Epithelial cell of prostate (primary cell): ENCODE results near the gene DGKE.

Source experiments
- DNase-seq: peaks from one replicate; pipeline ENCODE4 v3.0.0-alpha.2; 2011; ENCODE audit warnings: low read depth, low spot score
- H3K27ac ChIP-seq: fragments of 450-650 bp; 2 replicates; pipeline ENCODE4 v1.5.1; 2017; ENCODE audit warnings: mild to moderate bottlenecking

Gene DGKE

DNA sequence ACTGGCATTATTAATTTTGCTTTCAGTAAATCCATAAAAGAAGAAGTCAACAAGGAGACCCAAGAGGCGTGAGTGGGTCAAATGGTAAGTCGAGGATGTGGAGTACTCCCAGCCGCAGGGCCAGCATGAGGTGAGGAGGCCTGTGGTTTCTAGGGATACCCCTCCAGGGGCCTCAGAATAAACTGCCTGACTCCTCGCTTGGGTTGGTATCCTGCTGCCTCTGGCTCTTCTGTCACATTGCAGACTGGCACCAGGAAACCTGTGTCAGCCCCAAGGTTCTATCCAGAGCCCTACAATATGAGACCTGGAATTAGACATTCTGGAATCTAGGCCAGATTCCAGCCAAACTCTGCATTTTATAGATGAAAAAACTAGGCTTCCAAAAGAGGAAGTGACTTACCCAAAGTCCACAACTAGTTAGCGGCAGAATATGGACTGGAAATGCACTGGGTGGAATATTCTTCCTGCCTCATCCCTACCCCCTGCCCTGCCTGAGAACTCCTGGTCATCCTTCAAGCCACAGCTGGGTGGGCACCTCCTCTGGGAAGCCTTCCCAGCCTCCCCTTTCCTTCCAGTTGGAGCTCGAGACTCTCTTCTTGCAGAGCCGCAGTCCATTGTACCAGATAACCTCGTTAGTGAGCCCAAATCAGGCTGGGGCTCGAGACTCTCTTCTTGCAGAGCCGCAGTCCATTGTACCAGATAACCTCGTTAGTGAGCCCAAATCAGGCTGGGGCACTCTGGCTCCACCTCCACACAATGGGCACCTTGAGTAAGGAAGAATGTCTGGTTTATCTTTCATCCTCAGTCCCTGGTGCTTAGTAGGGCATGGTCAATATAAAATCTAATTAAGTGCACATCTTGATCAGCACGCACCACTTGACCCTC lies 22.8 kb upstream of the DGKE start:
- H3K27ac ChIP-seq, result no peak overlapping the region
- no peak for DNase-seq

DNA sequence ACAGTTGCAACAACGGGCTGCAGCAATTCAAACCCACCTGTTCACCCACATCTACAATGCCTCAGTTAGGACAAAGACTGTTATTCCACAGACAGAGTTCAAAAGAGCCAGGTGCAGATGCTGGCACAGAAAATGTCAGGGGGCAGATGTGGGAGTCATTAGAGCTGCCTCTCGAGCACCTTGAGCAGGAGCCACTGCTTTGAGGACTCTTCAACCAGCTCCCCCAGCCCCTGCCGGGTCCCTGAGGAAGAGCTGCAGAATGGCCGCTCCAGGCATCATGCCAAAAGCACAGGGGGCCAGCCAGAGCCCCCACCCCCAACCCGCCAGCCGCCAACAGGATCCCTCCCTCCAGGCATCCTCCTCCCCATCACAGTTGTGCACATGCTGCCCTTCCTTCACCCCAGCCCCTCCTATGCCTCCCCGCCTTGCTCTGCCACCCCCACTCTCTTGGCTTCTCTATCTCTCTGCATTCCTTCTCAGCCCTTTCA lies 21.0 kb upstream of the DGKE start:
- H3K27ac ChIP-seq, result no peak overlapping the region
- no peak for DNase-seq

DNA sequence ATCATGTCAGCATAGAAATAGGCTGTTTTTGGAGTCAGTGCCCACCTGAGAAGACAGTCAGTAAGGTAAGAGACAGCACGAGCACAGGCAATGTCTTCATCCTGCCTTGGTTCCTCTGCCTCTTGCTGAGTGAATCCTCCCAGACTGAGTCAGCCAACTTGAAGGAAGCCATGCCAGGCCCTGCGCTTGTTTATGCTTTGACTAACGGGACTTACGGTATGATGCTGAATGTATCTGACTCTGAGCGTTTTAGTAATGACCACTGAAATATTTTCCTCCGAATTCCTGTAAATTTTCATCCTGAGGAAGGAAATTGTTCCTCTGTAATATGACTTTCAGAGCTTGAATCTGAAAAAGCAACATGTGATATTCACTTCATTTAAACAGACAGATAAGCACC lies 18.2 kb upstream of the DGKE start:
- DNase-seq, result no peak
- no peak overlapping the region for H3K27ac ChIP-seq

DNA sequence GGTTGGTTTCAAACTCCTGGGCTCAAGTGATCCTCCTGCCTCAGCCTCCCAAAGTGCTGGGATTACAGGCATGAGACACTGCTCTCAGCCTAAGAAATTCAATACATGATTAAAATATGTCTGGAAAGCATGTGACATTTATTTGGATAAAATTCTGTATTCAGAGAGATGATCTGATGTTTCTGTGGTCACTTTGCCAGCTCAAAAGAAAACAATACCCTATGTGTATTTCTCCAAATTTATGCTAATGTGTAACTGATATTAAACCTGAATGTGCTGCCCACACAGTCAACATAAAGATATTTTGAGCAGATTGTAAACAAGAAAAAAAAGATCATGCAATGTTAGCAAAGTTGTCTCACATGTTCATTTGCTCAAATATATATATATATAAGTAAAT lies 16.9 kb upstream of the DGKE start:
- no peak overlapping the region for H3K27ac ChIP-seq
- no peak for DNase-seq

DNA sequence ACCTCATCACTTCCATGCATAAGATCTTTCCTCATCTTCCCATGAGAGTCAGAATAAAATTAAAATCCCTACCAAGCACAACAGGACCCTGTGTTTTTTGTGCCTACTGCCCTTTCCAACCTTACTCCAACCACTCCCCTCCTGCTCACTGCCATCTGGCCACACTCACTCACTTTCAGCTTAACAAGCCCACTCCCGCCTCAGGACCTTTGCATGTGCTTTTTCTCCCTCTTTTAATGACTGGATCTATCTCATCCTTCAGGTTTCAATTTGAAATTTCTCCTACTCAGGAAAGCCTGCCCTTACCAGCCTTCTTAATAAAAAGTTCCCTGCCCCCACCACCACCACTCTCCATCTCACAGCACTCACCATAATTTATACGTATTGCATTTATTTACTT lies 14.9 kb upstream of the DGKE start:
- no peak overlapping the region for H3K27ac ChIP-seq
- DNase-seq, result no peak

DNA sequence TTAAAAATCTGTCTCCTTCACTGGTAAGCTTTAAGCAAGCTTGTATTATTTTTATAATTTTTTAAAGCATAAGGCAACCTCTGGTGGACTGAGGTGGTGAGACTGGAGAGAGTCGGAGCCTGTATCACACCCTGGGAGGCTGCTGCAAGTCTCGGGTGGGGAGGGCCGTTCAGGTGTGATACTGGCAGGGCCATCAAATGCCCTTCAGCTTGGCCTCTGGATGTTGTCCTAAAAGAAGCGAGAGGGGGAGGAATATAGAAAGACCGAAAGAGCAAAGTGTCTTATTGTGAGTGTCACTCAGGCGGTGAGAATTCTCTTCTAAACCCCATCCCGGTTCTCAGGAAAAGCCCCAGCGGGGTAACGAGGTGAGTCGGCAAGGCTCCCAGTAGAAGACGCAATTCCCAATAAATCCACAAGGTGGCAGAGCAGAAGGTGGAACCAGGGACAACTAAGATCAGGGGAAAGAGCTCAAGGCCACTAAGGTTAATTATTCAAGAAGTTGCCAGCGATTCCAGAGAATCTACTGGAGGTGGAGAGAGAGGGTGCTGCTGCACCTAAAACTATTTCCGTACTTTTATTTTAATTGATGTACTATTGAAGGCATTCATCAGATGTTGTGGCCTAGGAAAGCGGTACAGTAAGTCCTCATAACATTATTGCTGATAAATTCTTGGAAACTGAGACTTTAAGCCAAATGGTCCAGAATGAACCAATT lies 14.4 kb upstream of the DGKE start:
- no peak for DNase-seq
- H3K27ac ChIP-seq, result no peak overlapping the region

DNA sequence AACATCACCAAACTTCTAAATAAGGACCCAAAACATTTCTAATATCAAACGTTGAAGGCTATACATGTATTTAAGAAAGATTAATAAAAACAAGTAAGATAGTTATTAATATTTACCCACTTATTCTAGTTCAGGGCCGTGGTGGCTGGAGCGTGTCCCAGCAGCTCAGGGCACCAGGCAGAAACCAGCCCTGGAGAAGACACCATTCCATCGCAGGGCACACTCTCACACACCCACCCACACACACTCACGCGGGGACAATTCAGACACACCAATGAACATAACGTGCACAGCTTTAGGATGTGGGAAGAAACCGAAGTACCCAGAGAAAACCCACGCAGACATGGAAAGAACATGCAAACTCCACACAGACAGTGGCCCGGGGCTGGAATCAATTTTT lies 13.7 kb upstream of the DGKE start:
- no peak for DNase-seq
- no peak overlapping the region for H3K27ac ChIP-seq

DNA sequence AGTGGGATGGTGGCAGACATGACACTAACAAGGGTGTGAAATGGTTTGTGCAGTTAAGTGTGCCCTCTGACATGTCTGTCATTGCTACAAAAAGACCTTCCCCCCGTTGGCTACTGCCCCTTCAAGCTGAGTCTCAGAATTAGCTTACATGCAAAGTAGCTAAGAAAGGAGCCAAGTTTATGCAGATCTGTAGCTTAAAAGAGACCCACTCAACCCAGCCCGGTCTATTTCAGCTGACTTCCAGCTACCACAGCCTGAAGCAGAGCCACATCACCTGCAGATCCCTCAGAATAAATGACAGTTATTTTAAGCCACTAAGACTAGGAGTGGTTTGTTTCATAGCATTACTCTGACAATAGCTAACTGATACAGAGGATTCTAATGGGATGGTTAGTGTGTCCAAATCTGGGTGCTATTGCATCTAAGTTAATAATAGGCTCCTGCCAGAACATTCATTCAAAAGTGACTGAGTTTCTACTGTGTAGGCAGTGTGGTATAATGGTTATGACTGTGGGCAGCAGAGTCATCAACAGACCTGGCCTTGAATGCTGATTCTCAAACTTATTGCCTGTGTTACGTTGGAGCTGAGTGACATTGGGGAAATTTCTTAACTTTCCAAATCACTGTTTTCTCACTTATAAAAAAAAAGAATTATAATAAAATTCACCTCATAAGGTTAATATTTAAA lies 12.0 kb upstream of the DGKE start:
- no peak overlapping the region for H3K27ac ChIP-seq
- DNase-seq, result no peak

DNA sequence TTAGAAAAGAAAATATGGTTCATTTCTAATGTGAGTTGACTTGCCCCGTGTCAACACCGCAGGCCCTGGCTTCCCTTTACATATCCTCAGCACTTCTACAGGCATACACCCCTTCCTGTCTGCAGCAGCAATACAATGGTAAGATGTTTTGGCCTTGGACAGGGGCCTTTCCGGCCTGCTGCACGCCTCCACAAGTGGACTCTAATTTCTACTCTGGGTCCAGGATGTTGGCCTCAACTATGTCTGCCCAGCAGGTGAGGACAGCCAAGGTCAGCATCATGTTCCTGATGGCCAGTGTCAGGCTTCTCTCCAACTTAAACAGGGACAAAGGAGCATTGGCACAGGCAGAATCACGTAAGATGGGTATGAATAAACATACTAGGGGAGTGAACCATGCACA lies 11.2 kb upstream of the DGKE start:
- no peak for DNase-seq
- H3K27ac ChIP-seq, result no peak overlapping the region

DNA sequence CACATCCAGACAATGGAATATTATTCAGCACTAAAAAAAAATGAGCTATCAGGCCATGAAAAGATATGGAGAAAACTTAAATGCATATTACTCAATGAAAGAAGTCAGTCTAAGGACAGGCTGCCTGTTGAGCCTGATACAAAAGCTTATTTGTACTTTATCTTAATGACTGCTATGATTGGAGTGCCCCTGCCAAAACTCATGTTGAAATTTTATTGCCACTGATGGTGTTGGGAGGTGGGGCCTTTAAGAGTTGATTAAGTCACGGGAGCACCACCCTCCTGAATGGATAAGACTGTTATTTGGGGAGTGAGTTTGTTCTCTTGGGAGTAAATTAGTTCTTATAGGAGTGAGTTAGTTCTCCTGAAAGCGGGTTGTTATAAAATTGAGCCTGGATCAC lies 10.1 kb upstream of the DGKE start:
- no peak for DNase-seq
- no peak overlapping the region for H3K27ac ChIP-seq

DNA sequence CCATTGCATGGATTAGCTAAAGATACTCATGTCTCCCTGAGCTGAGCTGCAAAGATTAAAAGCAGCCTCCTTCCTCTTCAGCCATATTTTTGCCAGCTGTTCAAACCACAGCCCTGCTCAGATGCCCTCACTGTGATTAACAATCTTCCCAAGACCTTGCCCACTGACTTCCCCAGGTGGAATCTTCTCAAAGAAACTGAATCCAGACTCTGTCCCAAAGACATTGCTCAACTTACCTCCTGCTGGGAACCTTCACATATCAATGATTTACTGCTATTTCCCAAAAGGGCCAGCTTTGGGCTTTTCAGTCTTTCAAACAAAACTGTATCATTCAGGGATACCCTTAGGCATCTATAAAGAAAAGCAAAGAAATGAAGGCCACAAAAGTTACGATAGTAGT lies 9.4 kb upstream of the DGKE start:
- no peak overlapping the region for H3K27ac ChIP-seq
- DNase-seq, result no peak

DNA sequence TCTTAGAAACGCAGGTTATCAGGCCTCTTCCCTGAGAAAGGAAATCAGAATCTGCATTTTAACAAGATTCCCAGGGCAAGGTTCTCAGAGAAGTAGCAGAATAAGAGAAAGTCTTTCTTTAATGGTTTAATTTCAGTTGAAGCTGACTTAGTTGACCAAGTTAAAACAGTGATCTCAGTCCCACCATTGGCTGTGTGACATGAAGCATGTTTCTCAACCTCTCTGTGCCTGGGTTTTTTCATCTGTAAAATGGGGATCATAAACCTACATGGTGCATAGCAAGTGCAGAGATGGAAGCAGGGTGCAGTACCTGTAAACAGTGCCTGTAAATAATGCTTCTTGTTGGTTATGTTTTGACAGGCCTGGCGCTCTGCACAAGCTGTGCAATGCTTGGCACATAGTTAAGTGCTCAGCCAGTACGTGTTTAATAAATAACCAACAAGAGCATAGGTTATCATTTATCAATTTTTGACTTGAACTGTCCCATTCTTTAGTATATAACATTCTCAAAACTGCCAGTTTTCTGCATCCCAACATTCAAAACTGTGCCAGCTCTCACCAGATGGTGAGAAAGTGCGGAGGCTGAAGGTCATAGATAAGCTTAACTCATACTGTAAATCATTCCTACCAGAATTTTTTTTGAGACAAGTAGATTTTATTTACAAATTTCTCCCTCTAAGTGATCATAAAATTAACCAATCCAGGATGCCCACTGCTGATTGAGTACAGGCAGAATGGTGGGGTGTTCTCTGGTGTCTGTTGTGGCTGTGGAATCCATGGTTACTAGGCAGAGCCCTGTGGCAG lies 7.1 kb upstream of the DGKE start:
- DNase-seq, result no peak
- H3K27ac ChIP-seq, result no peak overlapping the region

DNA sequence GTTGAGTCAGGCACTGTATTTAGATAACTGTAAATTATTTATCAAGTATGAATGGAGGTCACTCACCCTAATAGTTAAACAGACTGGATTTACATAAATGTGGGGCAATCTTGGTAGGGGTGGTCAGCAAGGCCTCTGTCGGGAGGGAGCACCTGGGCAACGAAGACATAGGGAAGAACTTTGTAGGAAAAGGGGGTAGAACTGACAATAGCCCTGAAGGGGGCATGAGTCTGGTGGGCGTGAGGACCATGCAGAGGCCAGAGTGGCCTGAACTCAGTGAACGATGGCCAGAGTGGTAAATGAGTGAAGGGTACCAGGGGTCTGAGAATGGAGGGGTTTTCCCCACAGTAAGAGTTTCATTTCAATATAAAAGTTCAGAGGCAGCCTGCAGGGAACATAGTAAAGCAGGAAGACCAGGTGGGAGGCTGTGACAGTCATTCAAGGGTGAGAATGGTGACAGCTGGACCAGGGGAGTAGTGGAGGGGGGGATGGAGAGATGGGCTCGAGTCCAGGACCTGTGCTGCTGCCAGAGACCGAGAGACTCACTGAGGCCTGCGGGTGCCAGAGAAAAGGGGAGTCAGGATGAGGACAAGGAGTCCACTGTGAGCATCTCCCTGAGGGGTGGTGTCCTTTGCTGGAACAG lies 3.1 kb upstream of the DGKE start:
- no peak overlapping the region for H3K27ac ChIP-seq
- DNase-seq, result no peak

DNA sequence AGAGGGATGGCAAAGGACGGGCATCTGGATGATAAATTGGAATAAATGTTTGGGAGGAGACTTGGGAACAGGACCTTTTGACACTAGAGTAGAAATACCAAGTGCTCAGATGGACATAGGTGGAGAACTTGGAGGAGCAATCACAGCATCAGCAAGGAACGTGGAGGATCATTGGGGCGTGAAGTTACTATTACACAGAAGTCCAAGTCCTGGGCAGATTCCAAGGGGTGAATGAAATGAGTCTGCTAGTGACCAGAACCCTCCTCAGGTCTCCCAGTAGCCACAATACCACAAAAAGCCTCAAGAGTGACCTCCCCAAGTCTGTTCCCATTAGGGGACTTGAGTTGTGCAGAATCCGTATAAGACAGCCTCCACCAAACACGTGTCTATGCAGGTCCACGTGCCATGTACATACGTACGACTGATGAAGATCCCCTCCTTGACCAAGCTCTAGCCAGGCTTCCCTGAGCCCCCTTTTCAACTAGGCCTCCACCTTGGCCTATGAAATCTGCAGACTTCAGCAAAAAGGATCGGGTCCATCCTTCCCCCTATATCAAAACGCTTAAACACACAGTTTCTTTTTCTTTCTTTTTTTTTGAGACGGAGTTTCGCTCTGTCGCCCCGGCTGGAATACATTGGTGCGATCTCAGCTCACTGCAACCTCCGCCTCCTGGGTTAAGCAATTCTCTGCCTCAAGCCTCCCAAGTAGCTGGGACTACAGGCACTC lies 2.4 kb upstream of the DGKE start:
- no peak for DNase-seq
- H3K27ac ChIP-seq, result no peak overlapping the region

DNA sequence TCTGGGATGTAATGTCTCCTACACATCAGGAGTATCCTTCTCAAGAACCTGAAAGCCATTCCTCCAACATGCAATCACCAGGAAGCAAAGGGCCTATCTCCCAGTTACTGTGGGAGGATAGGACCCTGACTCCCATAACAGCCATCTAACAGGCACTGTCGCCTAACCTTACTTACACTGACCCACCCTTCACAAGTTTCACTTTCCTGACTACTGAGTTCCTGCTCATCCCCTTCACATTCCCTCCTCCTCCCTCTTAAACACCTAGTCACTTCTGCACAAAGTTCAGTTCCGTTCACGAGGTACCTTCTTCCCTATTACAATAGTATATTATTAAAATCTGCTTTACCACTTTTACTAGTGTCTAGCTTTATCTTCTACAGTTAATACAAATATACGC lies 1.5 kb upstream of the DGKE start:
- no peak for DNase-seq
- no peak overlapping the region for H3K27ac ChIP-seq

DNA sequence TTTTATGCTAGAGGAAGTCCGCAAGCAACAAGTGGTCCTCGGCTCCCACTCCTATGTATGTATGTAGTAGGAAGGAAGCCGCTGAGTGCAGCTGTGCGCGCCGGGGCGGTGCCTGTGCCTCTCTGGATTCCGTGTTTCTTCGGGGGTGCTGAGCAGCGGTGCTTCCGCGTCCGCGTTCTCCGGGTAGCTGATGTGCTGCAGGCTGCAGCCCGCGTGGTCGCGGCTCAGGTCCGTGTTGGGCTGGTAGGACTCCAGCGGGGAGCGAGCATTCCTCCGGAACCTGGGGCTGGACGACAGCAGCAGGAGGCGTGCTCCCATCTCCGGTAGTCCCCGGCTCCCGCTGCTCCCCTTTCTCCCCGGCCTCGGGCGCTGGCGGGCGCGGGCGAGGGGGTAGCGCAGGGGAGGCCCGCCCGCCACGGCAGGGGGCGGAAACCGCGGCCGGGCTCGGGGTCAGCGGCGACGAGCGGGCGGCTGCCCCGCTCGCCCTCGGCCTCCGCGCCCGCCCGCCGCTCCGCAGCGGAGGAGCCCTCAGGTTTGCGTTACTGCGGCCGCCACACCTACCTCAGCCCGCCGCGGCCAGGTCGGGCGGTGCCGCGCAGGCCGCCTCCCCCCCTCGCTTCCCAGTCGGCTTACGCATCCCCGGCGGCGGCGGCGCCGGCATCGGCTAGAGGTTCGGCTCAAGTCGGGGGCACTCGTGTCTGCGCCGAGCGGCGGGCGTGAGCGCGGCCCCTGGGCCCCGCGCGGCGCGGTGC lies 718 bp upstream of the DGKE start:
- peak overlapping the region; percentile 73 for H3K27ac ChIP-seq
- DNase-seq, result peak; percentile 52

DNA sequence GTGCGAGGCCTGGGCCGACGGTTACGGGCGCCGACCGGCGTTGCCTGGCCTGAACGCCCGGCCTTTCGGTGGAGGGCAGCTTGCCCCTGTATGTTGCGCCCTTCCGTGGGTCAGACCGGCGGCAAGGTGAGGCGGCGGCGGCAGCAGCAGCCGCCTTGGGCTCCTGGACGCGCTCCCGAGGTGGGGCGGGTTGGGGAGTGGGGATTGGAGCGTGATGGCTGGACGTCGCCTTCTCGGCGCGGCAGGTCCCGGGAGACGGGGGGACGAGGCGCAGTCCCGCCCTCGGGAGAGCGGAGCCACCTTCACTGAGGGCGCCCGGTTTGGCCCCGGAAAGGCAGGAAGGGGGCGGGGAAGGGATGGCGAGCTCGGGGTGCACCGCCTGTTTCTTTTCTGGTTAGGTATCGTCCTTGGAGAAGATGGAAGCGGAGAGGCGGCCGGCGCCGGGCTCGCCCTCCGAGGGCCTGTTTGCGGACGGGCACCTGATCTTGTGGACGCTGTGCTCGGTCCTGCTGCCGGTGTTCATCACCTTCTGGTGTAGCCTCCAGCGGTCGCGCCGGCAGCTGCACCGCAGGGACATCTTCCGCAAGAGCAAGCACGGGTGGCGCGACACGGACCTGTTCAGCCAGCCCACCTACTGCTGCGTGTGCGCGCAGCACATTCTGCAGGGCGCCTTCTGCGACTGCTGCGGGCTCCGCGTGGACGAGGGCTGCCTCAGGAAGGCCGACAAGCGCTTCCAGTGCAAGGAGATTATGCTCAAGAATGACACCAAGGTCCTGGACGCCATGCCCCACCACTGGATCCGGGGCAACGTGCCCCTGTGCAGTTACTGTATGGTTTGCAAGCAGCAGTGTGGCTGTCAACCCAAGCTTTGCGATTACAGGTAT lies 671 bp downstream of the DGKE start:
- DNase-seq, result no peak
- peak overlapping the region; percentile 73 for H3K27ac ChIP-seq

DNA sequence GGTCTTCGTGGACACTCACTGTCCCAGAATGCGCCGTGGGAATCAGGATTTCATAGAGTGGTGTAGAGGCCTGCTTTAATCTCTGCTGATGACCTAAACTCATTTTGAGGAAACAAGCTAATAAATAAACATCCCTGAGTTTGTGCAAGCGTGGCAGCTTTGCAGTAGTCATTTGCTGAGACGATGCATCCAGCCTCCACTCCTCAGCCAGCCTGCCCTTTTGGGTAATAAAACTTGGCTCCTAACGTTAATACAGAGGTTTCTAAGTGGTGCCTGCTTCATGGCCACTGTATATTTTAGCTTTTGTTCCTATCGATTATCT lies 1.3 kb downstream of the DGKE start:
- DNase-seq, result no peak
- H3K27ac ChIP-seq, result no peak overlapping the region
